ENCODE data around the gene FOLR2.
A peak's percentile ranks its signal among the peaks of the same experiment; 100 is the strongest.

FOLR2 gene

DNA sequence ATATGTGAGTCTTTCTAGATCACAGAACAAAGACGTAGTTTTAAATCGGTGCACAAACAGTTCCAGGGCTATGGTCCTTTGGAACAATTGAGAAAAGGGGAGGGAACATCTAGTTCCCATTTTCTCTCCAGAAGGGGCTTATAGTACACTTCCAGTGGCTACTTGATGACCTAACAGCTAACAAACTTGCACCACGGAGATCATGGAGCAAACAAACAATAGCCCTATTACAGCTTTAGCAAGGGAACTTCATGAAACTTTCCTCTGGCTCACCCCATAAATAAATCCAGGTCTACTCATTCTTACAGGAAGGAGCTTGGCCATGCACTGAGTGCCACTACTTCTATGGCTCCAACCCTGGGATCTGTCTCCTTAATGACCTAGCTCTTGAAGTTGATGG, 8.3 kb upstream of the FOLR2 start:
- no peak for DNase-seq

- no peak for DNase-seq
Measured at GRCh38 chr11:72209101-72209500, 7.5 kb upstream of the FOLR2 start.

DNA sequence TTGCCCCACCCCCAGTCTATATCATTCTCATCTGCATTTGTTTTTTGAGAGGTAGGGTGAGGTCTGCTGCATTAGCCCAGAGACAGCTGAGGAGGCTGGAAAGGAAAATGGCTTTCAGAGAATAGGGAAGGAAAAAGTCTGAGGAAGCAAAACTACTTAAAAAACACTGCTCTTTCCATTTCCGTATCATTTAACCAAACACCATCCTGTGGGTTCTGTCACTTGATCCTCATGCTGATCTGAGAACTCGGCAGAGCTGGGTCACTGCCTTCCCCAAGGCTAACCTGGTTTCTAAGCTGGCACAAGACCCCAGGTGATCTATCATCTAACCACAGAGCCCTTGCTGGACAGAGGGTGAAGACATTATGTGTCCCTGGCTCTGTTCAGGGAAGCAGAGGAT, 1.2 kb downstream of the FOLR2 start:
- DNase-seq, result no peak

GRCh38 chr11:72218251-72218745, 1.7 kb downstream of the FOLR2 start:
- no peak for DNase-seq

DNA sequence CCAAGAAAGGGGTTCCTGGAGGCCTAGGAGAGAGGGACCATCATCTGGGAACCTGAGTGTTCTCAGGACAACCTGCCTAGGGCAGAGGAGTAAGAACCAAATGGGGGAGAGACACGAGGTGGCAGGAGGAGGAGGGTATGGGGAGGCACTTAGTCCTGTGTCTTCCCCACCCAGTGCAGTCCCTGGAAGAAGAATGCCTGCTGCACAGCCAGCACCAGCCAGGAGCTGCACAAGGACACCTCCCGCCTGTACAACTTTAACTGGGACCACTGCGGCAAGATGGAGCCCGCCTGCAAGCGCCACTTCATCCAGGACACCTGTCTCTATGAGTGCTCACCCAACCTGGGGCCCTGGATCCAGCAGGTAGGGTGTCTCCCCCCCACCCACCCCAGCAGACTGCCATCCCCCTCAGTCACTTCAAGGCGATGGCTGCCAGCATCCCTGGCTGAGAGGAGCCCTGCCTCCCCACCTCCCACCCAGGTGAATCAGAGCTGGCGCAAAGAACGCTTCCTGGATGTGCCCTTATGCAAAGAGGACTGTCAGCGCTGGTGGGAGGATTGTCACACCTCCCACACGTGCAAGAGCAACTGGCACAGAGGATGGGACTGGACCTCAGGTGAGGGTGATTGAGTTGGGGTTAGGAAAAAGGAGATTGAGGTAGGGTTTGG, 4.2 kb downstream of the FOLR2 start:
- DNase-seq, result no peak

GRCh38 chr11:72221386-72222075, 4.9 kb downstream of the FOLR2 start:
- no peak for DNase-seq

DNA sequence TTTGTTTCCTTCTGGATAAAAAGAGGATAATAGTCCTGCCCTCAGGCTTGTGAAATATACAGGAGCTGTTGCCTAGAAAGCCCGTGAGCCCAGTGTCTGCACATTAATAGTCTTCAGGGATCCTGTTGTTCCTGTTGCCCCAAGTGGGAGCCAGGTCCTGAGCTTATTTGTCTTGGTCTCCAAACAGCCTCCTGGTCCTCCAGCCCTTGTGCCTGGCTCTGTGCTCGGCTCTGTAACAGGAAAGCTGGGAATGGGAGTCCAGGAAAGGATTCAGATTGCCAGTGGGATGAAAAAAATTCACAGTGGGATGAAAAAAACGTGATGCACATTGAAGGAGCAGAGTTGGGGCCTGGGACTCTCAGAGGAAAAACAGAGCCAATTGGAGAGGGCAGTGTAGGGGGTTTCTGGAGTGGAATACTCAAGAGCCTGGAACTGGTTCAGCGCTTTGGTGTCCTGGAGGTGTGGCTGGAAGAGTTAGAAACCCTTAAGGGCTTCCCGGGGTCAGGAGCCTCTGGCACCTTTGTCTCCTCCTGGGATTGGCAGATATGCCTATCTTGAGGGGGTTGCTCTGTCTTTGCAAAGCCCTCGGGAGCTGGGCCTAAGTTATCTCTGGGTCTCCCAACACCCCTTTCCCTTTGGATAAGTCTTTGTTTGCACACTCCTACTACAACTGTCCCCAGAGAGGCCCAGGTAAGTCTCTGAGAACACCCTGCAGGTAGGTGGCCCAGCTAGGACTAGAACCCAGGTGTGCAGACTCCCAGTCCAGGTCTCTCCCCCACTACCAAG, 5.7 kb downstream of the FOLR2 start:
- DNase-seq, result no peak

DNA sequence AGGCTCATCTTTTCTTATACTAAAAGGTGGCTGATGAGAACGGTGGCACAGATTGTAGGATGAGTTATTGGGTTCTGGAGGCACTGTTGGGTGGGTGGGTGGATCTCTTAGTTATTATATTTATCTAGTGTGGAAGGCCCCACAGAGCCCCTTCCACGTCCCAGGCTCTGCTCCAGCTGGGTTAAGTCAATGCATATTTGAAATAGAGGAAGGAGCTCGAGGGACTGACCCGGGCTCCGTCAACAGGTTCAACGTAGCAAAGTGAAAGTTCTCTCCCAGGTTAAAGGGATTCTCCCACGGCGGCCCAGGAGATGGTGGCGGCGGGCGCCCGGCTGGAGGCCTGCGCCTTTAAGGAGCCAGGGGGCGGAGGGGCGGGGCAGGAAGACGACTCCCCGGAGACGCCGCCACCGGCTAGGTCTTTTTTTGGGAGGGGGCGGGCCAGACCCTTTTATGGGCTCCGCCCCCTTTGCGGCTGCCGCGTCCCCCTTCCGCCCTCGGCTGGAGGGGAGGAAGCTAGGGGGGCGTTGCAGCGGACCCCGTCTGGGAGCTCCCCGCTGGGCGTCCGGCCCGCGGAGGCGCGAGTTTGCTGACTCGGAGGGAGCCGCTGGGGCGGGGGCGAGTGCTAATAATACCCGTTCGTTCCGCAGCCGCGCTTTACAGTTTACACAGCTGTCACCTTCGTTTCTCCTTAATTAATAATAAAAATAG, 6.5 kb downstream of the FOLR2 start:
- DNase-seq, result peak; percentile 94

DNA sequence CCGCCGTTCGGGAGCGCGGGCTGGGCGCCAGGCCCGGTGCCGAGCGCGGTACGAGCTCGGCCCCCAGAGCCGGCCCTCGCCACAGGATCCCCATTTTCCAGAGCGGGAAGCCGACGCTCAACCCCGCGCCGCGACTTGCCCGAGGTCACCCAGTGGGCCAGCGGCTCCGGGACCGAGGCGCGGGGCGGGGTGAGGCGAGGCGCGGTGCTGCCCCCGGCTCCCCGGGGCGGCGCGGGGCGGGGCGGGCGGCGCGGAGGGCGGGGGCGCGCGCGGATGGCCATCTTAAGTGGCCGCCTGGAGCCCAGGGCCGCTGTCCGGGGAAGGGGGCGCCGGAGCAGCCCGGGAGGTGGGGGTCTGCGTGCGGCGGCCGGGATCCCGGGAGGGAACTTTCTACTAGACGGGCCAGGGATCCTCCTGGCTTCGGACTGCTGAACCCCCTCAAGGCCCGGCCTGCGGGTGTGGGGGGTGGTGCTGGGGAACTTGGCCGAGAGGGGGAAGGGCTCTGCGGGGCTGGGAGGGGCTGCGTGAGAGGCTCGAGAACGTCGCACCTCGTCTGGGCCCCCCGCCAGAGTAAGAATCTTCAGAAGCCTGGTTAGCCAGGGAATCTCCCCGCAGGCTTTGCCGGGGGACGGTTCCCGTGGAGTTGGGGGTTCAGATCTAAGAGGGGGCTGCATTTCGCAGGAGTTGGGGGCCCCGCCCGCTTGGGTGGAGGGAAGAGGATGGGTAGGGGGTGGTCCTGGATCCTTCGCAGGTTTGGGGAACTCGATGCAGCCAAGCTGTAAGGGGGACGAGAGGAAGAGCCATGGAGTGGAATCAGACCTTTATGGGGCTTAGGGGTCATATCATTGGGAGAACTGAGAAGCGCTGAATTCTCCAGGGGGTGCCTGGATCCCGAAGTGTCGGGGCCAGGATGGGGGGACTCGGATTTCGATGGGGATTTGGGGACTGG, 7.3 kb downstream of the FOLR2 start:
- DNase-seq, result peak; percentile 91

- DNase-seq, result peak; percentile 70
Measured at GRCh38 chr11:72224564-72225410, 8.2 kb downstream of the FOLR2 start, which contains the start of gene INPPL1. Gene INPPL1, plus strand, starts transcription at chr11:72224767. Its CDS starts 218 bp downstream, at chr11:72224985.

GRCh38 chr11:72225411-72225951, 8.9 kb downstream of the FOLR2 start:
- no peak for DNase-seq

- DNase-seq, result no peak
Measured at GRCh38 chr11:72226701-72227100, 10.1 kb downstream of the FOLR2 start.

- DNase-seq, result peak; percentile 73
Measured at GRCh38 chr11:72227316-72228228, 11.0 kb downstream of the FOLR2 start.

GRCh38 chr11:72228229-72228843, 11.7 kb downstream of the FOLR2 start:
- DNase-seq, result no peak

- DNase-seq, result no peak
Measured at GRCh38 chr11:72228844-72229231, 12.2 kb downstream of the FOLR2 start.

- DNase-seq, result no peak
Measured at GRCh38 chr11:72229336-72229924, 12.8 kb downstream of the FOLR2 start.

- peak; percentile 38 for DNase-seq
Measured at GRCh38 chr11:72229925-72230763, 13.6 kb downstream of the FOLR2 start.

All from right forelimb (tissue), 1 donor.